ENCODE data around the gene TFF3. TPM values are rescaled to one million over a fixed set of nuclear protein-coding genes. Genes with fewer than 3 reads are reported as not detected.

The TFF3 gene
- total and polyA plus RNA-seq, 10 donors: 28.9 to 123 (median 72.7) TPM

DNA sequence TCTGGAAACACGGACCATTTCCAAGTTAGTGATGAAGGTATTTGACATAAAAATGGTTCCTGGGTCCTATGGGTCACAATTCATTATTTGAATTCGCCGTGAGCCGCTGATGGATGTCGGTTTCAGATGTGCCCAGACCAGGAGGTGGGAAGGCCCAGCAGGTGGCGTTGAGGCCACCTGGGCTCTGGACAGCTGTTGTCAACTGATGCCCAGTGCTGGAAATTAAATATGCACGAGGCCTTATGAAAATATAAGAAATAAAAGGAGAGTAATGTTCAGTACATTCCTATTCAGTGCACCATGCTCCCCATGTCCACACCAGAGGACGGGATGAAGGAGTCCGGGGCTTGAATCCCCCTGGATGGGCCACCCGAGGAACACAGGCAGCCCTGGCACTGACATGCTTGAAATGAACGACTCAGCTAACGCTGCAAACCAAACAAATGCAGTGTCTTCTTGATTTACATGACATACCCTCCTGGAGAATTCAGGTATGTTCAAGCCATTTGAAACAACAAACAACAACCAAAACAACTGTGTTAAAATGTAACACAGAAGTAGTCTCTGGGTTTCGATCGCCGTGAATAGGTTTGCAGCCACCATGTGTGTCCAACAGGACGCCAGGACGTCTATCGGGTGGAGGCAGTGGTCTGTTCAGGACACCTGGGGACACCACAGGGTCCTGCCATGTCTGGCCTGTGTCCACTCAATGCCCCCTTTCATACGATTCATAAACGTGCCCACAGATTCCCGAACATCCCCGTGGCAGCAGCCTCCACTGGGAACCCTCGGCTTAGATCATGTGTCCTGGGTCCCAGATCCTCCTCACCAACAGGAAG is 6.1 kb downstream of the TFF3 start:
- Histone ChIP-seq H3K4me3 (no peak overlapping the region), H3K4me1 (peaks cover 9 to 55% (median 30%) of the 10 kb centered on the region in 6 donors), H3K27ac (no peak overlapping the region), H3K36me3 (no peaks in the 10 kb centered on the region), H3K27me3 (replicated peaks in 1 of 7) (peaks cover 0 to 61% (median 15%) of the 10 kb centered on the region in 7 donors), H3K9me3 (no peaks in the 10 kb centered on the region)
- WGBS, 5 donors: 56 to 67% (median 62%) methylated on average over 18 to 23 of the region's 23 CpGs
- TF ChIP-seq, protein P1, sequence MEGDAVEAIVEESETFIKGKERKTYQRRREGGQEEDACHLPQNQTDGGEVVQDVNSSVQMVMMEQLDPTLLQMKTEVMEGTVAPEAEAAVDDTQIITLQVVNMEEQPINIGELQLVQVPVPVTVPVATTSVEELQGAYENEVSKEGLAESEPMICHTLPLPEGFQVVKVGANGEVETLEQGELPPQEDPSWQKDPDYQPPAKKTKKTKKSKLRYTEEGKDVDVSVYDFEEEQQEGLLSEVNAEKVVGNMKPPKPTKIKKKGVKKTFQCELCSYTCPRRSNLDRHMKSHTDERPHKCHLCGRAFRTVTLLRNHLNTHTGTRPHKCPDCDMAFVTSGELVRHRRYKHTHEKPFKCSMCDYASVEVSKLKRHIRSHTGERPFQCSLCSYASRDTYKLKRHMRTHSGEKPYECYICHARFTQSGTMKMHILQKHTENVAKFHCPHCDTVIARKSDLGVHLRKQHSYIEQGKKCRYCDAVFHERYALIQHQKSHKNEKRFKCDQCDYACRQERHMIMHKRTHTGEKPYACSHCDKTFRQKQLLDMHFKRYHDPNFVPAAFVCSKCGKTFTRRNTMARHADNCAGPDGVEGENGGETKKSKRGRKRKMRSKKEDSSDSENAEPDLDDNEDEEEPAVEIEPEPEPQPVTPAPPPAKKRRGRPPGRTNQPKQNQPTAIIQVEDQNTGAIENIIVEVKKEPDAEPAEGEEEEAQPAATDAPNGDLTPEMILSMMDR (IDR thresholded peaks at IDR 0.05 in 8 of 11, conservative IDR thresholded peaks at IDR 0.05 in 3 of 11): no peak
- TF ChIP-seq POLR2AphosphoS5 (IDR thresholded peaks at IDR 0.05): no peak
- TF ChIP-seq POLR2A (IDR thresholded peaks at IDR 0.05): no peak
- intact Hi-C loops (cut with DNase I; ENCODE audit: low total_unique reads): no loop called here
- DNase-seq: no peak

DNA sequence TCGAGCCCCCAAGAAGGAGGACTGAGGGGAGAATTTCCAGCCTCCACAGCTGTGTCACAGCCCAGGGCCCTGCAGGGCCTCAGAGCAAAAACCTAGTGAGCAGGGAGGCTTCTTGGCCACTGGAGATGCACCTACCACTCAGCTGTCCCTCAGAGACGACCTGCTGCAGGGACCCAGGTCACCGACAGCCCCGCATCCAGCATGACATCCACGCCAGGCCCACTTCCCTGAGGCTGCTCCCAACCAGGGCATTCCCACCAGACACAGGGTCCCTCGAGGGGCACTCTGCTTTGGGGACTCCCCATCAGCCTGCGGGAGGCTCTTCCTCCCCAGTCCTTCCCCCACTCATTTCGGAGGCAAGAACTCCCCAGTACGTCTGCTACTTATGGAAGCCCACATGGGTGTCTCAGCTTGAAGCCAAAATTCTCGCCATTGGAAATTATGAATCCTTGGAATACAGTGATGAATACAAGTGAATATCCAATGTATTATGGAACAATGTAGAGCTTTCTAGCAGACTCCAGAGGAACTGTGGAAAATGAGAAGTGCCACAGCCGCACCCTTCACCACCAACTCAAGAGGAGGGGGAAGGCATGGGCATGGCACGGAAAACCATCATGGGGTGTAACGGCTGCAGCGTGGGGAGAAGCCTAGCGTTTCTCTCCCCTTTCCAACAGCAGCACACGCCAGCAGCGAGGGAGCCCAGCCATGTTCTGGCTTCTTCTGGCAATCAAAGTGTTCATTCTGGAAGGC is 6.9 kb downstream of the TFF3 start:
- WGBS, 5 donors: 54 to 73% (median 62%) methylated on average over 17 of the region's 17 CpGs
- peaks cover 9 to 50% (median 28%) of the 10 kb centered on the region in 6 donors for H3K4me1 ChIP-seq
- no peaks in the 10 kb centered on the region for H3K9me3 ChIP-seq
- no peaks in the 10 kb centered on the region for H3K36me3 ChIP-seq
- peaks cover 0 to 61% (median 15%) of the 10 kb centered on the region in 7 donors for H3K27me3 ChIP-seq (replicated peaks in 1 of 7)
- no peak overlapping the region for H3K4me3 ChIP-seq
- H3K27ac ChIP-seq: no peak overlapping the region
- intact Hi-C loops (cut with DNase I; ENCODE audit: low total_unique reads): no loop called here
- DNase-seq: no peak
- TF ChIP-seq, protein P1 (IDR thresholded peaks at IDR 0.05 in 8 of 11, conservative IDR thresholded peaks at IDR 0.05 in 3 of 11): no peak
- TF ChIP-seq POLR2A (IDR thresholded peaks at IDR 0.05): no peak

DNA sequence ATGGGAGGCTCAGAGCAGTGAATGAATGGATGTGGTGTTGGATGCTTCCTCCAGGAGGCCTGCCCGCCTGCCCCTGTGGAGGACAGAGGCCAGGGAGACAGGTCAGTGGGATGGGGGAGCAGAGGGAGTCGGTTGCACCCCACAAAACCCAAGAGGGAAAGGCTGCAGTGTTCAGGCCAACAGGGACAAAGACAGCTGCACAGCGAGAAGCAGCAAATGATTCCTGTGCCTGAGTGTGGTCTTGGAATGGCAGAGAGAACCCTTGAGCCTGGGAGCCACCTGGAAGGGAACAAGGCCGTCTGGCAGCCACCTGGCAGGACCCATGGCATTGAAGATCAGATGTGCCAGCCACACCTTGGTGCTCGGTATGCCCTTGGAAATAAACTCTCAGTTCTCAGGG is 8.1 kb downstream of the TFF3 start:
- DNase-seq: no peak
- intact Hi-C loops (cut with DNase I; ENCODE audit: low total_unique reads): no loop called here

More for the DNA sequence above, 8.1 kb downstream of the TFF3 start:
- no peaks in the 10 kb centered on the region for H3K9me3 ChIP-seq
- no peaks in the 10 kb centered on the region for H3K36me3 ChIP-seq
- peaks cover 7 to 50% (median 26%) of the 10 kb centered on the region in 6 donors for H3K4me1 ChIP-seq
- TF ChIP-seq POLR2A (IDR thresholded peaks at IDR 0.05) (no peak), POLR2AphosphoS5 (IDR thresholded peaks at IDR 0.05) (no peak)
- TF ChIP-seq, protein P1 (IDR thresholded peaks at IDR 0.05 in 8 of 11, conservative IDR thresholded peaks at IDR 0.05 in 3 of 11): no peak
- H3K27me3 ChIP-seq (replicated peaks in 1 of 7): peaks cover 0 to 56% (median 15%) of the 10 kb centered on the region in 7 donors
- no peak overlapping the region for H3K27ac ChIP-seq
- WGBS, 5 donors: 50 to 71% (median 68%) methylated on average over 5 of the region's 5 CpGs
- no peak overlapping the region for H3K4me3 ChIP-seq

Data from spleen (tissue), 11 donors.